Muscle of leg (tissue), 16 donors: Measurements from ENCODE around the gene SPDYA. TPM values are rescaled to one million over a fixed set of nuclear protein-coding genes. Genes with fewer than 3 reads are reported as not detected.

Experiments
- DNase-seq: peaks from one replicate; pipeline ENCODE4 v3.0.0; 2013
- H3K27ac ChIP-seq: one replicate; pipeline ENCODE4 v1.5.1; 2013; ENCODE audit warnings: mild to moderate bottlenecking, low read length, control low read depth
- H3K27me3 ChIP-seq: one replicate; pipeline ENCODE4 v1.6.1; 2013; ENCODE audit warnings: low read length; ENCODE audit not compliant: control insufficient read depth, insufficient read depth
- H3K36me3 ChIP-seq: one replicate; pipeline ENCODE4 v1.6.1; 2013; ENCODE audit warnings: low read length; ENCODE audit not compliant: control insufficient read depth, insufficient read depth
- H3K4me1 ChIP-seq: one replicate; pipeline ENCODE4 v1.6.1; 2013; ENCODE audit warnings: low read length; ENCODE audit not compliant: control insufficient read depth, insufficient read depth
- H3K4me3 ChIP-seq: one replicate; pipeline ENCODE4 v1.5.1; 2013; ENCODE audit warnings: low read length, control low read depth
- H3K9me3 ChIP-seq: replicated peaks from 2 replicates; pipeline ENCODE4 v1.6.1; 2013; ENCODE audit warnings: low read depth, low read length; ENCODE audit not compliant: control insufficient read depth
- WGBS: methylation state at CpG from one replicate; pipeline ENCODE4 v1.1.5; 2013; ENCODE audit warnings: missing lambda C conversion rate; ENCODE audit not compliant: insufficient coverage; 5-methylcytosine and 5-hydroxymethylcytosine counted together
- long read RNA-seq, 11 donors: transcript quantifications; one replicate each; lab custom pipeline, GENCODE V29; 2026
- polyA plus RNA-seq, 8 donors: library from polyadenylated mRNA; unstranded; fragments of 120-200 nt; gene quantifications; one replicate each; pipeline versions ENCODE4 v1.2.1 to v1.2.3, GENCODE V29; 2013; ENCODE audit warnings: inconsistent platforms in 1 of 8, low replicate concordance in 1 of 8; ENCODE audit not compliant: insufficient read length in 8 of 8, insufficient read depth in 1 of 8
- total RNA-seq: library from RNA; stranded (reverse); fragments of 120-200 nt; gene quantifications from one replicate; pipeline ENCODE4 v1.2.4, GENCODE V29; 2013

SPDYA gene
- total RNA-seq (0.75 TPM), polyA plus RNA-seq (1 to 10 TPM in 4 of 8 donors, under 1 TPM in 4; 0.33 to 2.1 (median 1.00) TPM)
- long read RNA-seq, donor 1: 0 reads
- long read RNA-seq, donor 2: 0 reads
- long read RNA-seq, donor 3, partial matches to known transcripts: 6 of 6 reads
- long read RNA-seq, donor 3, other reads (novel, unspliced or antisense): 0 of 6 reads
- long read RNA-seq, donor 4: 0 reads
- long read RNA-seq, donor 5, partial matches to known transcripts: 18 of 36 reads
- long read RNA-seq, donor 5, other reads (novel, unspliced or antisense): 18 of 36 reads
- long read RNA-seq, donor 6, partial matches to known transcripts: 6 of 15 reads
- long read RNA-seq, donor 6, other reads (novel, unspliced or antisense): 9 of 15 reads
- long read RNA-seq, donor 7: 0 reads
- long read RNA-seq, donor 8, partial matches to known transcripts: 0 of 5 reads
- long read RNA-seq, donor 8, other reads (novel, unspliced or antisense): 5 of 5 reads
- long read RNA-seq, donor 9, partial matches to known transcripts: 0 of 5 reads
- long read RNA-seq, donor 9, other reads (novel, unspliced or antisense): 5 of 5 reads
- long read RNA-seq, donor 10: 0 reads
- long read RNA-seq, donor 11, partial matches to known transcripts: 0 of 5 reads
- long read RNA-seq, donor 11, other reads (novel, unspliced or antisense): 5 of 5 reads

DNA sequence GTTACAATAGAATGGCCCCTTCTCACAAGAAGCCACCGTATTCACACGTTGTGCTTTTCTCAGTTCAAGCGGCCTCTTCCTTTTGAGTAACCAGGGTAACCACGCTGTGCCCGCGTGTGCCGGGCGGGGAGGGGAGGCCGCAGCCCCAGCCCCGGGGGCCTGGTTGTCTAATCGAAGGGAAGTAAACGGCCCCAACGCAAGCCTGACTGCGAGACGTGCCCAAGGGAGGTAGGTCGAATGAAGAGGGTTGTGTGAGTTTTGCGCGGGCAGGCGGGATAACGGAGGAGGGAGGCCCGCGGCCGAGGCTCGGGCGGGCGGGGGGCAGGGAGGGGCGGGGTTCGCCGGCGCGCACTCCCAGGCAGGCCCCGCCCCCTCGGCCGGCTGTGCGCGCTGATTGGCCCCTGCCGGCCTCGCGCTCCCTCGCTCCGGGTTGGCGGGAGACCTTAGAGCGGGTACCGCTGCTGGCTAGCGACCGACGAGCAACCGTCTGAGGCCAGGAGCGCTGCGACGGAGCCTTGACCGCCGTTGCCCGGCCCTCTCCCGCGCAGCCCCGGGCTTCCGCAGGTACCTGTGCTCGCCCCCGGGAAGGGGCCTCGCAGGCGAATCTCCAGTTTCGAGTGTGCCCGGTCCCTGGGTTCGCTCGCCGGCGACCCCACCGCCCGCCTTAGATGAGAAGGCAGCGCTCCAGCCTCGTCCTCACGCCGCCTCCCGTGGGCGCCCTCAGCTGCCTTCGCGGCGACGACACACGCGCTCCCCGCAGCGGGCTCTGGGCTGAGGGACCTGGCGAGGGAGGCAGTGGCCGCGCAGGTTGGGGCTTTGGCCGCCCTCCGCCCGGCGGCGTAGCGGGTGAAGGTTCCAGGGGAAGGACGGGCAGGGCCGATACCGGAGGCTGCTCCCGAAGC, at the start of gene SPDYA:
TSS of gene SPDYA (plus strand) at position 451 of the 902 bp plus-strand sequence. CDS start 5,181 bp downstream, outside the sequence.
- WGBS: 2% methylated on average over 71 of the region's 97 CpGs
- peak; percentile 75 for DNase-seq
- peaks cover 11% of the 10 kb centered on the region for H3K27me3 ChIP-seq

GRCh38 chr2:28761420-28761819, 49.2 kb upstream of the SPDYA start:
- H3K4me1 ChIP-seq: no peaks in the 10 kb centered on the region

More for the DNA sequence above, at the start of gene SPDYA:
- no peaks in the 10 kb centered on the region for H3K9me3 ChIP-seq
- H3K4me1 ChIP-seq: peaks cover 12% of the 10 kb centered on the region
- H3K27ac ChIP-seq: no peak within 1 kb of the TSS
- H3K4me3 ChIP-seq: peak within 1 kb of the TSS; percentile 53
- H3K36me3 ChIP-seq: peaks cover 6% of the 10 kb centered on the region

GRCh38 chr2:28764909-28765711, 45.5 kb upstream of the SPDYA start:
- Histone ChIP-seq H3K27me3 (no peaks in the 10 kb centered on the region), H3K4me1 (no peaks in the 10 kb centered on the region), H3K4me3 (no peak overlapping the region), H3K27ac (no peak overlapping the region), H3K36me3 (no peaks in the 10 kb centered on the region), H3K9me3 (no peaks in the 10 kb centered on the region)
- no peak for DNase-seq
- 62% methylated on average over 5 of the region's 8 CpGs for WGBS

More at GRCh38 chr2:28761420-28761819, 49.2 kb upstream of the SPDYA start:
- Histone ChIP-seq H3K27me3 (no peaks in the 10 kb centered on the region), H3K36me3 (peaks cover 2% of the 10 kb centered on the region), H3K9me3 (no peaks in the 10 kb centered on the region), H3K4me3 (no peak overlapping the region), H3K27ac (no peak overlapping the region)
- no peak for DNase-seq
- no CpG with 5 or more reads among the region's 3 CpGs for WGBS

GRCh38 chr2:28766070-28766469, 44.6 kb upstream of the SPDYA start:
- no peaks in the 10 kb centered on the region for H3K9me3 ChIP-seq
- no peak for DNase-seq
- no CpG with 5 or more reads among the region's 2 CpGs for WGBS
- no peaks in the 10 kb centered on the region for H3K4me1 ChIP-seq
- no peak overlapping the region for H3K4me3 ChIP-seq
- no peak overlapping the region for H3K27ac ChIP-seq
- H3K36me3 ChIP-seq: no peaks in the 10 kb centered on the region
- no peaks in the 10 kb centered on the region for H3K27me3 ChIP-seq

DNA sequence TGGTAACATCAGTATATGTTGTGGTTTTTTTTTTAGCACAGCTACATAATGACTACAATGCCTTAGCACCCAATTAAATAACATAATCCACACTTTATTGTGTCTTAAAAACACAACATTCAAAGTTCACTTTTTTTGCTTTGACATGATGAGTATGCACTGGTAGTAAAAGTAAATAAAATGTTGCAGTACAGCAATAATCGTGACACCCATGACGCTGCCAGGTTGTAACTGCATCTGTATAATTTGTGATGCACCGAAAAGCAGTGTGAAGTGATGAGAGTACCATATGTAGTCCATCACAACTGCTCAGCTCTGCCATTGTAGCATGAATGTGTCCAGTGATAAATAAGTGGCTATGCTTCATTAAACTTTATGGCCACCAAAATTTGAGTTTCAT, 43.3 kb upstream of the SPDYA start:
- Histone ChIP-seq H3K9me3 (no peaks in the 10 kb centered on the region), H3K27me3 (no peaks in the 10 kb centered on the region), H3K36me3 (no peaks in the 10 kb centered on the region), H3K4me1 (no peaks in the 10 kb centered on the region), H3K4me3 (no peak overlapping the region), H3K27ac (no peak overlapping the region)
- DNase-seq: no peak
- WGBS: 61% methylated on average over 2 of the region's 3 CpGs

GRCh38 chr2:28768422-28768821, 42.2 kb upstream of the SPDYA start:
- no peaks in the 10 kb centered on the region for H3K27me3 ChIP-seq
- H3K4me3 ChIP-seq: no peak overlapping the region
- no peaks in the 10 kb centered on the region for H3K36me3 ChIP-seq
- H3K27ac ChIP-seq: no peak overlapping the region
- DNase-seq: no peak
- H3K9me3 ChIP-seq: no peaks in the 10 kb centered on the region
- H3K4me1 ChIP-seq: no peaks in the 10 kb centered on the region

DNA sequence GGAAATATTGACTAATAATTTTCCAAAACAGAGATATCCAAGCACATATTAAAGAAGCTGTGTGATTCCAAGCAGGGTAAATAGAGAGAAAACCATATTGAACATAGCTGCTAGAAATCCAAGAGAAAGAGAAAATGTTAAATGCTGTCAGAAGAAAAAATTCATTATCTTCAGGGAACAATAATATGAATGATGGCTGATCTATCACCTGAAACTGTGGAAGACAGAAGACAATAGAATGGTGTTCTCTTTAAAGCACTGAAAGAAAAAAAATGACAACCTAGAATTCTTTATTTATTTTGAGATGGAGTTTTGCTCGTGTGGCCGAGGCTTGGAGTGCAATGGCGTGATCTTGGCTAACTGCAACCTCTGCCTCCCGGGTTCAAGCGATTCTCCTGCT, 41.7 kb upstream of the SPDYA start:
- Histone ChIP-seq H3K9me3 (no peaks in the 10 kb centered on the region), H3K27ac (no peak overlapping the region), H3K27me3 (no peaks in the 10 kb centered on the region), H3K4me1 (no peaks in the 10 kb centered on the region), H3K4me3 (no peak overlapping the region), H3K36me3 (no peaks in the 10 kb centered on the region)
- no CpG with 5 or more reads among the region's 5 CpGs for WGBS
- no peak for DNase-seq

DNA sequence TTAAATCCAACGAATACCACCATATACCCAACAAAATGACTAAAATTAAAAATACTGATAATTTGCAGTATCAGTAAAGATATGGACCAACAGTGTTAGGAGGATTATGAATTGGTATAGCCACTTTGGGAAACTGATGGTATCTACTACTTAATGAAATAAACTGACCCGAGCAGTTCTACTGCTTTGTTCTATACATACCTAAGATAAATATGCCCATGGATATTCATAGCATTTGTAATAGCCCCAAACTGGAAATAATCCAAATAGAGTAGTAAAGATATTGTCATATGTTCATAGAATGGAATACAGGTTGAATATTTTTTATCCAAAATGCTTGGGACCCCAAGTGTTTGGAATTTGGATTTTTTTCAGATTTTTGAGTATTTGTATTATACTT, 38.3 kb upstream of the SPDYA start:
- no peak for DNase-seq
- Histone ChIP-seq H3K27me3 (no peaks in the 10 kb centered on the region), H3K4me3 (no peak overlapping the region), H3K27ac (no peak overlapping the region), H3K36me3 (no peaks in the 10 kb centered on the region), H3K9me3 (no peaks in the 10 kb centered on the region), H3K4me1 (no peaks in the 10 kb centered on the region)
- WGBS: no CpG with 5 or more reads among the region's 2 CpGs

GRCh38 chr2:28776471-28776870, 34.2 kb upstream of the SPDYA start:
- H3K27ac ChIP-seq: no peak overlapping the region
- no peak for DNase-seq
- peaks cover 14% of the 10 kb centered on the region for H3K36me3 ChIP-seq
- H3K4me3 ChIP-seq: no peak overlapping the region
- H3K4me1 ChIP-seq: no peaks in the 10 kb centered on the region
- no peaks in the 10 kb centered on the region for H3K27me3 ChIP-seq
- WGBS: 49% methylated on average over 3 of the region's 6 CpGs
- no peaks in the 10 kb centered on the region for H3K9me3 ChIP-seq
